ENCODE measurements around the gene WAPL.

DNA sequence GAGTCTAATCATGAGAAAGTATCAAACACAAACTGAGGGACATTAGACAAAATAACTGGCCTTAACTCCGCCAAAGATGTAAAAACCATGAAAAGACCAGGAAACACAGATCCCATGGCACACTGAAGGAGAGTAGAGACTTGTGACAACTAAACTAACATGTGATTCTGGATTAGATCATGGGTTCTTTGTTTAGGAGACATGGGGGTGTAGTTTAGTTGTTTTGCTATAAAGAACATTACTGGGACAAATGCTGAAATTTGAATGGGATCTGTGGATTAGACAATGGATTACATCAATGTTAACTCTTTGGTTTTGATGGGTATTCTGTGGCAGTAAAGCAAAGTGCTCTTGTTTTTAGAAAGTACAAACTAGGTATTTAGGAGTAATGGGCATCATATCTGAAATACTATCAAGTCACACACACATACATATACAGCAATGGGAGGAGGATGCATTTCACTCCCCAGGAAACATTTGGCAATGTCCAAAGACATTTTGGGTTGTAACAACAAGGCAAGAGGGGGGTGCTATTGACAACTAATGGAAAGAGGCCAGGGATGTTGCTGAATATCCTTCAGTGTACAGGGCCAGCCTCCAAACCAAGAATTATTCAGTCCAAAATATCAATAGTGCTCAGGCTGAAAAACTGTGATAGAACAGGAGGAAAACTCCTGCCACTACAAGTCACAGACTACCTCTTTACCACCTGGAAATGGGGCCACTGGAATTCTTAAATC is 32.4 kb downstream of the WAPL start:
- TF ChIP-seq, protein P1, sequence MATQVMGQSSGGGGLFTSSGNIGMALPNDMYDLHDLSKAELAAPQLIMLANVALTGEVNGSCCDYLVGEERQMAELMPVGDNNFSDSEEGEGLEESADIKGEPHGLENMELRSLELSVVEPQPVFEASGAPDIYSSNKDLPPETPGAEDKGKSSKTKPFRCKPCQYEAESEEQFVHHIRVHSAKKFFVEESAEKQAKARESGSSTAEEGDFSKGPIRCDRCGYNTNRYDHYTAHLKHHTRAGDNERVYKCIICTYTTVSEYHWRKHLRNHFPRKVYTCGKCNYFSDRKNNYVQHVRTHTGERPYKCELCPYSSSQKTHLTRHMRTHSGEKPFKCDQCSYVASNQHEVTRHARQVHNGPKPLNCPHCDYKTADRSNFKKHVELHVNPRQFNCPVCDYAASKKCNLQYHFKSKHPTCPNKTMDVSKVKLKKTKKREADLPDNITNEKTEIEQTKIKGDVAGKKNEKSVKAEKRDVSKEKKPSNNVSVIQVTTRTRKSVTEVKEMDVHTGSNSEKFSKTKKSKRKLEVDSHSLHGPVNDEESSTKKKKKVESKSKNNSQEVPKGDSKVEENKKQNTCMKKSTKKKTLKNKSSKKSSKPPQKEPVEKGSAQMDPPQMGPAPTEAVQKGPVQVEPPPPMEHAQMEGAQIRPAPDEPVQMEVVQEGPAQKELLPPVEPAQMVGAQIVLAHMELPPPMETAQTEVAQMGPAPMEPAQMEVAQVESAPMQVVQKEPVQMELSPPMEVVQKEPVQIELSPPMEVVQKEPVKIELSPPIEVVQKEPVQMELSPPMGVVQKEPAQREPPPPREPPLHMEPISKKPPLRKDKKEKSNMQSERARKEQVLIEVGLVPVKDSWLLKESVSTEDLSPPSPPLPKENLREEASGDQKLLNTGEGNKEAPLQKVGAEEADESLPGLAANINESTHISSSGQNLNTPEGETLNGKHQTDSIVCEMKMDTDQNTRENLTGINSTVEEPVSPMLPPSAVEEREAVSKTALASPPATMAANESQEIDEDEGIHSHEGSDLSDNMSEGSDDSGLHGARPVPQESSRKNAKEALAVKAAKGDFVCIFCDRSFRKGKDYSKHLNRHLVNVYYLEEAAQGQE (IDR thresholded peaks at IDR 0.05; ENCODE audit: insufficient read depth in 1 of 2, low read depth in 2 of 2, low read length in 2 of 2), result no peak
- TF ChIP-seq POLR2AphosphoS5 (IDR thresholded peaks at IDR 0.05; ENCODE audit: low read depth, low read length) (no peak), TAF1 (IDR thresholded peaks at IDR 0.05; ENCODE audit: borderline replicate concordance, insufficient read depth, low read length) (no peak), SIN3A (IDR thresholded peaks at IDR 0.05; ENCODE audit: borderline replicate concordance, insufficient read depth, low read length) (no peak)
